ENCODE measurements around the gene NKX2-3. TPM values are rescaled to one million over a fixed set of nuclear protein-coding genes. Genes with fewer than 3 reads are reported as not detected.

Gene NKX2-3
- polyA plus RNA-seq (2011; rRNA removed) (not detected in 2 replicates), polyA plus RNA-seq (2017; fragmentation: RNase III; extraction: RNeasy Plus Mini Kit Qiagen cat#74134 plus additional on column Dnase treatment) (0.05 TPM in 1 of 3 replicates, not detected in the others), polyA minus RNA-seq (2011; rRNA and poly(A)+ RNA removed) (not detected in 2 replicates)
- polyA plus RNA-seq (2012; cell fraction: cytosol; rRNA removed) = 0.03 and 0.06 TPM in 2 replicates
- 0.04 TPM in 1 of 2 replicates, not detected in the other for polyA plus RNA-seq (2012; cell fraction: nucleus; rRNA removed)

DNA sequence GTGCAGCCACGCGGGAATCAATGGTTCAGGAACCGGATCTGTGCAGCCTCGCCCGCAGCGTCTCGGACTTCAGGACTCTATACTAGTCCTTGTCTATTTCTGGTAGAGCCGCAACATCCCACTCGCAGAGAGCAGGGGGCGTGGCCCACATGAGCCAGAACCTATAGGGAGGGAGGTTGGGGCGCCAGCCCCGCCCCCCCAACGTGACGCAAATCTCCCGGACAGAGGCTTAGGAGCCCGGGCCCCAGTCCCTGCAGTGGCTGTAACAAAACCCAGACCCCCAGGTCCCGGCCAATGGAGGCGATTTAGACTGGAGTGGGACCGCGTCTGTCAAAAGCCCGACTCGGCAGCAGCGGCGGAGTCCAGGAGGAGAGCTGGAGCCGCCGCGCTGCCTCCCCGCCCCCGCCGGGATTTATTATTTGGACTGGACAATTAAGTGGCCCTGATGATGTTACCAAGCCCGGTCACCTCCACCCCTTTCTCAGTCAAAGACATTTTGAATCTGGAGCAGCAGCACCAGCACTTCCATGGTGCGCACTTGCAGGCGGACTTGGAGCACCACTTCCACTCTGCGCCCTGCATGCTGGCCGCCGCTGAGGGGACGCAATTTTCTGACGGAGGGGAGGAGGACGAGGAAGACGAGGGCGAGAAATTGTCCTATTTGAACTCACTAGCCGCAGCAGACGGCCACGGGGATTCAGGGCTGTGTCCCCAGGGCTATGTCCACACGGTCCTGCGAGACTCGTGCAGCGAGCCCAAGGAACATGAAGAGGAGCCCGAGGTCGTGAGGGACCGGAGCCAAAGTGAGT is at the start of gene NKX2-3:
NKX2-3 (plus strand) TSS at position 256 of the 809 bp plus-strand sequence; CDS start at position 446, 190 bp downstream.
- Histone ChIP-seq H3K27ac (peak within 1 kb of the TSS in 1 of 2 experiments; percentile 64; a peak in 3 of 6 replicates), H3K4me1 (0 out of 3 replicates have a peak, but pooled peaks cover 3% of the 10 kb centered on the region), H3K4me2 (peak within 1 kb of the TSS; percentile 100), H3K4me3 (peak within 1 kb of the TSS; percentile 70), H3K9me3 (no peaks in the 10 kb centered on the region)
- CTCF ChIA-PET = interaction anchor here (1.2 to 3.6 kb wide), 3 partner anchors 9 to 28 kb away, joined by 3 to 14 read pairs (median 5); no protein-coding TSS in a partner anchor
- TF ChIP-seq, protein P1, sequence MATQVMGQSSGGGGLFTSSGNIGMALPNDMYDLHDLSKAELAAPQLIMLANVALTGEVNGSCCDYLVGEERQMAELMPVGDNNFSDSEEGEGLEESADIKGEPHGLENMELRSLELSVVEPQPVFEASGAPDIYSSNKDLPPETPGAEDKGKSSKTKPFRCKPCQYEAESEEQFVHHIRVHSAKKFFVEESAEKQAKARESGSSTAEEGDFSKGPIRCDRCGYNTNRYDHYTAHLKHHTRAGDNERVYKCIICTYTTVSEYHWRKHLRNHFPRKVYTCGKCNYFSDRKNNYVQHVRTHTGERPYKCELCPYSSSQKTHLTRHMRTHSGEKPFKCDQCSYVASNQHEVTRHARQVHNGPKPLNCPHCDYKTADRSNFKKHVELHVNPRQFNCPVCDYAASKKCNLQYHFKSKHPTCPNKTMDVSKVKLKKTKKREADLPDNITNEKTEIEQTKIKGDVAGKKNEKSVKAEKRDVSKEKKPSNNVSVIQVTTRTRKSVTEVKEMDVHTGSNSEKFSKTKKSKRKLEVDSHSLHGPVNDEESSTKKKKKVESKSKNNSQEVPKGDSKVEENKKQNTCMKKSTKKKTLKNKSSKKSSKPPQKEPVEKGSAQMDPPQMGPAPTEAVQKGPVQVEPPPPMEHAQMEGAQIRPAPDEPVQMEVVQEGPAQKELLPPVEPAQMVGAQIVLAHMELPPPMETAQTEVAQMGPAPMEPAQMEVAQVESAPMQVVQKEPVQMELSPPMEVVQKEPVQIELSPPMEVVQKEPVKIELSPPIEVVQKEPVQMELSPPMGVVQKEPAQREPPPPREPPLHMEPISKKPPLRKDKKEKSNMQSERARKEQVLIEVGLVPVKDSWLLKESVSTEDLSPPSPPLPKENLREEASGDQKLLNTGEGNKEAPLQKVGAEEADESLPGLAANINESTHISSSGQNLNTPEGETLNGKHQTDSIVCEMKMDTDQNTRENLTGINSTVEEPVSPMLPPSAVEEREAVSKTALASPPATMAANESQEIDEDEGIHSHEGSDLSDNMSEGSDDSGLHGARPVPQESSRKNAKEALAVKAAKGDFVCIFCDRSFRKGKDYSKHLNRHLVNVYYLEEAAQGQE (IDR thresholded peaks at IDR 0.05) = no peak
- no peak for TF ChIP-seq JUN (IDR thresholded peaks at IDR 0.05)
- no peak for TF ChIP-seq ZC3H11A (IDR thresholded peaks at IDR 0.05)
- TF ChIP-seq ZFP36 (IDR thresholded peaks at IDR 0.05; ENCODE audit: borderline replicate concordance, partially characterized antibody) = no peak
- TF ChIP-seq, protein P2, sequence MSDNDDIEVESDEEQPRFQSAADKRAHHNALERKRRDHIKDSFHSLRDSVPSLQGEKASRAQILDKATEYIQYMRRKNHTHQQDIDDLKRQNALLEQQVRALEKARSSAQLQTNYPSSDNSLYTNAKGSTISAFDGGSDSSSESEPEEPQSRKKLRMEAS (IDR thresholded peaks at IDR 0.05) = no peak
- no peak for TF ChIP-seq NR3C1 (IDR thresholded peaks at IDR 0.05)
- no peak for TF ChIP-seq ESRRA (IDR thresholded peaks at IDR 0.05; ENCODE audit: borderline replicate concordance, low read length)
- TF ChIP-seq, protein P3, sequence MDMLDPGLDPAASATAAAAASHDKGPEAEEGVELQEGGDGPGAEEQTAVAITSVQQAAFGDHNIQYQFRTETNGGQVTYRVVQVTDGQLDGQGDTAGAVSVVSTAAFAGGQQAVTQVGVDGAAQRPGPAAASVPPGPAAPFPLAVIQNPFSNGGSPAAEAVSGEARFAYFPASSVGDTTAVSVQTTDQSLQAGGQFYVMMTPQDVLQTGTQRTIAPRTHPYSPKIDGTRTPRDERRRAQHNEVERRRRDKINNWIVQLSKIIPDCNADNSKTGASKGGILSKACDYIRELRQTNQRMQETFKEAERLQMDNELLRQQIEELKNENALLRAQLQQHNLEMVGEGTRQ (IDR thresholded peaks at IDR 0.05) = no peak
- TF ChIP-seq NFE2L2 (conservative IDR thresholded peaks at IDR 0.05; ENCODE audit: low read length) = no peak
- TF ChIP-seq NPAS2 (CRISPR knock-in tag; IDR thresholded peaks at IDR 0.05; ENCODE audit: borderline replicate concordance) = no peak
- no peak for TF ChIP-seq EHF (CRISPR knock-in tag; IDR thresholded peaks at IDR 0.05)
- no peak for TF ChIP-seq CHD2 (IDR thresholded peaks at IDR 0.05; ENCODE audit: low read length, partially characterized antibody)
- no peak for TF ChIP-seq FOSB (CRISPR knock-in tag; IDR thresholded peaks at IDR 0.05)
- TF ChIP-seq CEBPB (IDR thresholded peaks at IDR 0.05) = no peak
- TF ChIP-seq, protein P4, sequence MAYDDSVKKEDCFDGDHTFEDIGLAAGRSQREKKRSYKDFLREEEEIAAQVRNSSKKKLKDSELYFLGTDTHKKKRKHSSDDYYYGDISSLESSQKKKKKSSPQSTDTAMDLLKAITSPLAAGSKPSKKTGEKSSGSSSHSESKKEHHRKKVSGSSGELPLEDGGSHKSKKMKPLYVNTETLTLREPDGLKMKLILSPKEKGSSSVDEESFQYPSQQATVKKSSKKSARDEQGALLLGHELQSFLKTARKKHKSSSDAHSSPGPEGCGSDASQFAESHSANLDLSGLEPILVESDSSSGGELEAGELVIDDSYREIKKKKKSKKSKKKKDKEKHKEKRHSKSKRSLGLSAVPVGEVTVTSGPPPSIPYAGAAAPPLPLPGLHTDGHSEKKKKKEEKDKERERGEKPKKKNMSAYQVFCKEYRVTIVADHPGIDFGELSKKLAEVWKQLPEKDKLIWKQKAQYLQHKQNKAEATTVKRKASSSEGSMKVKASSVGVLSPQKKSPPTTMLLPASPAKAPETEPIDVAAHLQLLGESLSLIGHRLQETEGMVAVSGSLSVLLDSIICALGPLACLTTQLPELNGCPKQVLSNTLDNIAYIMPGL (CRISPR knock-in tag; IDR thresholded peaks at IDR 0.05; ENCODE audit: borderline replicate concordance) = no peak
- TF ChIP-seq TP53 (CRISPR knock-in tag; IDR thresholded peaks at IDR 0.05) = no peak
- no peak for TF ChIP-seq POLR2AphosphoS2 (conservative IDR thresholded peaks at IDR 0.05; ENCODE audit: low read length)
- no peak for TF ChIP-seq HEYL (CRISPR knock-in tag; IDR thresholded peaks at IDR 0.05)
- FAIRE-seq (no peak), ATAC-seq (peak; percentile 71 to 90), DNase-seq (ENCODE audit: low read depth in 1 of 2, low spot score in 1 of 2) (peak; percentile 75 to 88)
- 9% methylated on average over 36 of the region's 51 CpGs for WGBS (ENCODE audit: missing lambda C conversion rate)
- POLR2A ChIA-PET = no interaction called here

Data from A549 (cell line).